HG03060 (cell line): ENCODE measurements around the gene SPRR5.

ENCODE experiments used
- ATAC-seq: cut with Tn5 transposase; IDR thresholded peaks from one replicate; pipeline ENCODE4 v1.9.1; 2021; ENCODE audit warnings: low read depth, moderate number of reproducible peaks; ENCODE audit not compliant: unreplicated experiment

SPRR5 gene

DNA sequence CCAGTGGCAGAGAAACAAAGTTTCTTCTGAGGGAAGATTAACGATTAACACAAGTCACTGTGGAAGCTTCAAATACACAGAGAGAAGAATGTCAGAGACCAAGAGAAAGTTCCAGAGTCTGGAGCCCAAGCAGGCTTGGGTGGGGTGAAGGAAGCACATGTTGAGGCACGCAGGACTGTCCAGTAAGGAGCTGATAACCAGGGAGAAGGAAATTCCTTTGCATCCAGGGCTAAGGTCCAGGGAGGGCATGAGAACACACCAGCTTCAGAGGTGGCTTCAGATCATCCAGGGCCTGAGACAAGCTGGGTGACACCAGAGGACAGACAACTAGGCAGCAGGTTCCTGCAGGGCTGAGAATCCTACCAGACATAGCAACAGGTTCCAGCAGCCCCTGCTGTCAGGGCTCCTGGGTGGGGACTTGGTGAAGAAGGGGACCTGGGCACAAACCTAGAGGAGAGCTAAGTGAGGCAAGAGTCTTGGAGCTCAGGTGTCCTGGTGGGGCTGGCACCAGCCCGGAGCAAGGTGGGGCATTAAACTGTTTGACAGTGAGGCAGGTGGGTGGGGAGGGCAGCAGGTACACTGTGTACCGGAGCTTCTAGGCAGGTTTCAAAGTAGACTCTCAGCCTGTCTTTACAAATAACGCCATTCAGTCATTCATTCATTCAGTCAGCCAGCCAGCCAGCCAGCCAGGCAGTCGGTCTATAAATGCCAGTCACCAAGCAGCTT lies 34.3 kb downstream of the SPRR5 start:
- ATAC-seq: no peak

DNA sequence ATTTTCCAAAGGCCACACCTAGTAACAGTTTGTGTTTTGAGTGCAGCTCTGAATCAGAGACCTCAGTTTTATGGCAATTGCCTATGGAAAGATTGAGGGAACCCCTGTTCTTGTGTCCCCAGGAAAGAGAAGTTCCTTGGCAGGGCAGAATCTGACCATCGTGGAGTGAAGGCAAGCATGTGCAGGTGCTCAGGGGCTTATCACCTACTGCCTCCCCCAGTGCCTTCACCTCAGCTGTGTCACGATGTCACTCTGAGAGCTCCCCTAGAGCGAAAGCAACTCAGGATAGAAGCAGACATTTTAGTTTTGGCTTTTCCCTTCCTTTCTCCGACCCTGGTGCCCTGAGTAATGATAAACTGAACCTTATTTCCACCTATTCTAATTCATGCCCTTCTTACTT lies 35.1 kb downstream of the SPRR5 start:
- no peak for ATAC-seq

DNA sequence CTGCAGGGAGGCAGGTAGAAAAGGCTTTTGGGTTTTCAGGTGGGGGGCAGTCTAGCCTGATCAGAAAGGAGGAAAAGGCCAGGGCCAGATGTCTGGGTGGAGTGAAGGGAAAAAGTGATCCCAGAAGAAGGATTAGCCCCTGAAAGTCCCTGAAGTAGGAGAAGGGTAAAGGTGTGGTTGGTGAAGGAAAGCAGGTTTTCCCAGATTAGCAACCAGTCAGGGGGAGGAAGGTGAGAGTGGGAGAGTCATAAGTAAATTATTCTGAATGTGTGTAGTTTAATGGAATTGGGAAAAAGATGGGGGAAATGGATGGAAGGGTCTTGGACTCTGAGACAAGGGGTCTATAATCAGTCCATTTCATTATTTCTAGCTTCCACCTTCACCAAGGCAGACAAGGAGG lies 36.2 kb downstream of the SPRR5 start:
- no peak for ATAC-seq

DNA sequence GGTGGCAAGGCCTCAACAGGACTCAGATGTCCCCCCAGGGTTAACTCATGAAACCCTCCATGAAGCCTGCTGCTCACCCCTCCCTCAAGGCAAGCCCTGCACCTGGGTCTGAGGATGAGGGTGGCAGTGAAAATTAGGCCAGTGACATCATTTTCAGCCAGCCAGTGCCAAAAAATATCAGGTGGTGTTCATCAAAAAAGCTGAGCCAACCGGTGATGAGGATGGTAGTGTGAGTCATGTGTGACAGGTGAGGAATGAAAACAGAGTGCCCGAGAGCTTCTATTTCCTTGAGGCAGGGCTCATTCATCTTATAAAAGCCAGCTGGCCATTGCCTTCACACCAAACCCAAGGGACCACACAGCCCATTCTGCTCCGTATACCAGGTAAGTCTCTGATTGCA lies 36.7 kb downstream of the SPRR5 start, which contains the start of gene SPRR1A:
Gene SPRR1A, plus strand, starts transcription at position 339 of the 400 bp plus-strand sequence. CDS start 1,150 bp downstream, outside the sequence.
- no peak for ATAC-seq

DNA sequence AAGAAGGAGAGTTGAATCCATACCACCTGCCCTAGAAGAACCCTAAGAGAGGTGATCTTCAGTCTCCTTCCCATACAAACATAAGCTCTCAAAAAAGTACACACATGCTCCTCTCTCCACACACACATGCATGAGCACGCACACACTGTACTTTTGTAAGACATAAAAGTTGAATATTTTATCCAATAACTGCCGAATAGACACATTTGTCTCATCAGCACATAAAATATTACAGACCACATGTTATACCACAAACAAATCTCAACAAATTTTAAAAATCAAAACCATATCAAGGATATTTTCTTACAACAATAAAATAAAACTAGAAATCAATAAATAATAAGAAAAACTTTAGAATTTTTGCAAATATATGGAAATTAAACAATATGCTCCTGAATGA lies 39.6 kb downstream of the SPRR5 start:
- ATAC-seq: no peak

DNA sequence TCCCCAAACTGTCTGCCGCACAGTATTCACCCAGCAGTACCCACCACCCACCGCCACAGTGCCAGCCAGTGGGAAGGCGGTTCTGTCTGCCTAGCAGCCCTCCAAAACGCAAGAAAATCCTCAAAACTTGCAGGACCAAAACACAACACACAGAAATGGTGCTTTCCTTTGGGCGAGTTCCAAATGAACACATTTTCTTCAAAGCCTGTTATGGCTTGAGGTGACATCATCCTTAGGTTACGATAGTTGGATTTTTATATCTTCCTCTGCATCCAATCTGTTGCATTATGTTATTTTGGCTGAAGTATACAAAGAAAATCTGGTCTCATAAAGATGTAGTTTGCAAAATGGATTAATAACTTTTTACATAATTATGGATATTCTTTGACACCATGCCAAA lies 46.2 kb downstream of the SPRR5 start:
- ATAC-seq: no peak

DNA sequence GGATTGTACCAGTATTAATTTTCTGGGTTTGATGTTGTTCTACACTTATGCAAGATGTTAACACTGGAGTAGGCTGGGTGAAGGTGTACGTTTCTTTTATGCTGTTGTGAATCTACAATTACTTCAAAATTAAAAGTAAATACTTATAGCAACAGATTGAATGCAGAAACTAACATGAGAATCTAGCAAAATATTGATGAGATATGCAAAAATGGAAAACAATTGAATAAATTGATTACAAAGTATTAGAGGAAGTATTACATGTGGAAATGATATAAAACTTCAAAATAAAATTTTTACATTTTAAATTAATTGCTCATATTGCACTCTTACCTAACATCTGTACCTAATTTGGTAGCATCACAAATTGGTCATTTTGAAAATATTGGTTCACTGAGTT lies 48.8 kb downstream of the SPRR5 start:
- no peak for ATAC-seq

DNA sequence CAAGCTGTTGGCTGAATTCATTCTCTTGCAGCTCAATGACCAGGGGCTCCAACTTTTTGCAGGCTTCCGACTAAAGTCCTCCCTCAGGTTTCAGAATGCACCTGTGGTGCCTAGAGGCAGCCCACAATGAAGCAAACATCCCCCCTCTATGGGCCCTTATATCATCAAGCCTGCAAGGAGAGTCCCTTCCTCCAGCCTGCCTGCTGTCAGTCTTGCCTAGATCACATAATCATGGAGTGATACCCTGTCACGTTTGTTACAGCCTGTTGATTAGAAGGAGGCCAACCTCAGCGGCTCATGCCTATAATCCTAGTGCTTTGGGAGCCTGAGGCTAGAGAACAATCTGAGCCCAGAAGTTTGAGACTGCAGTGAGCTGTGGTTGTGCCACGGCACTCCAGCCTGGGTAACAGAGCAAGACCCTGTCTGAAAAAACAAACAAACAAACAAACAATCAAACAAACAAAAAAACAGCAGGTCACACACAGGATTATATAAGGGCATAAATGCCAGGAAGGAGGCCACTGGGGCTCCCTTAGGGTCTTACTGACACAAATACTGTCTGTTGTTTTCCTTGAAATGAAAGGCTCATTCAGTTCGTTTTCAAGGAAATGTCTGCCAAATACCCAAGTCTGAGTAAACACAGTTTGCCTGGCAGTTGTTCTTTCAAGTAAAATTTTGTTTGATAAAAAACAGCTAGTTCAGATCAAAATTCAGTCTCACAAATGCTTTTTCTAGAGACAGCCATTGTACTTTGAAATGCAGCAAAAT lies 49.8 kb downstream of the SPRR5 start:
- no peak for ATAC-seq

DNA sequence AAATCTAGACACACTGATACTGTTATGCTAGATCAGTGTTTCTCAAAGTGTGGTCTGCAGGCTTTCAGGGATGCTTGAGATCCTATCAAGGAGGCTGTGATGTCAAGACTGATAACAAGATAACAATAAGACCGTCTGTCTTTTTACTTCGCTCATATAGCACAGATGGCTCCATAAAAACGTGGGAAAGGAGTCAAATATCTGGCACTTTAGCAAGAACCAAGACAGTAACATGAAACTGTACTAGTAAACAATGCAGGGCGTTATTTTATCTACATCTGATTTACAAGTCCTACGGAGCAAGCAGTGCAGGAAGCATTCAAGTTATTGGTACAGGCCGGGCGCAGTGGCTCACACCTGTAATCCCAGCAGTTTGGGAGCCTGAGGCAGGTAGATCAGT lies 50.9 kb downstream of the SPRR5 start:
- ATAC-seq: no peak

DNA sequence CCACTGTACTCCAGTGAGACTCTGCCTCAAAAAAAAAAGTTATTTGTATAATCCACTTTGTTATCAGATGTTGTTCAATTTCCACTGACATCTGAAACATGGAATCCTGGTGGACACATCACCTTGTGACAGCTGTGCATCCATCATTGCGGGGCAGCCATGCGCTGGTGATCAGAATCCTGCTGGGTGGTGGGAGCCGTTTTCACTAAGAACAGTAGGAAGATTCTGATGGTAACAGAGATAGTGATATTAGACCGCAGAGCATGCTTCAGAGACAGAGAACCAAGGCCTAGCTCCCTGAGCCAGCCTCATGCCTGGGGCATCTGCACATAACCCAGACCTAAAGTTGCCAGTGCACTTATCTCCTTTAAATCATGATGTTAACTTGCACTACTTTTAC lies 51.5 kb downstream of the SPRR5 start:
- no peak for ATAC-seq
